ENCODE data around the gene MYO1D. TPM values are rescaled to one million over a fixed set of nuclear protein-coding genes. Genes with fewer than 3 reads are reported as not detected.

Gene MYO1D
- total RNA-seq, 1 donor from 2014 or later, result 73.3 TPM

DNA sequence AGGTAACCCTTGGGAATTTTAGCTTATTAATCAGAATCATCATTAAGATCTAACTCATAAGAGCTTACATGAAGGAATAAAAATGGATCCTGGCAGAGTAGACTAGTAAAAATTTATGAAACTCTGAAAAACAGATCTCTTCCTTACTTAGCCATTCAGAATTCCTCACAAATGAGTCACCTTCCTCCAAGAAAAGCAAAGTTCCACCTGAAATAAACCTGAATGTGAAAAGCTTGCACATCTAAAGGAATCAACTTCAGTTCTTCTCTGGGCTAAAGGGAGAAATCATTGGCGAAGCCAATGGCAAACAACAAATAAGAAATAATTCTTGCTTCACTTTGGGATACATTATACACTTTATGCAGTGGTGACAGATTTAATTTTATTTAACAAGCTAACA is 22.7 kb downstream of the MYO1D start:
- H3K4me3 ChIP-seq, result no peak overlapping the region
- intact Hi-C loops (cut with DNase I), result no loop called here
- no peak for ATAC-seq

DNA sequence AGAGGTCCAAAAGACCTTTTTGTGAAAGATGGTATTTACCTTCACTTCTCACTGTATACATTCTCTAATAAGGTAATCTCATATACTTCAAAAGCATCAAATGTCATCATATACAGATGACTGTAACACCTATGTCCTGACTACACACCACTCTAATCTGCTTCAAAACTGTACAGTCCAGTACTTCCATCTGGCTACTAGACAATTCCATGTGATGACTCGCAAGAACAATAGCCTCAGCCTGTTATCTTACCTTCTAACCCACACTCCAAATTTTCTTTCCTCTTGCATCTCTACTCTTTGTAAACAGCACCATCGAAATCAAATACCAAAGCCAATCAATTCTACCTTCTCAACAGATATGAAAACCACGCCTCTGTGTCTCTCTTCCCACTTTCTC is 24.1 kb downstream of the MYO1D start:
- Histone ChIP-seq H3K36me3 (no peaks in the 10 kb centered on the region), H3K27ac (no peak overlapping the region), H3K9me3 (no peaks in the 10 kb centered on the region), H3K4me3 (no peak overlapping the region), H3K4me1 (no peaks in the 10 kb centered on the region), H3K27me3 (no peaks in the 10 kb centered on the region)
- TF ChIP-seq, protein P1, sequence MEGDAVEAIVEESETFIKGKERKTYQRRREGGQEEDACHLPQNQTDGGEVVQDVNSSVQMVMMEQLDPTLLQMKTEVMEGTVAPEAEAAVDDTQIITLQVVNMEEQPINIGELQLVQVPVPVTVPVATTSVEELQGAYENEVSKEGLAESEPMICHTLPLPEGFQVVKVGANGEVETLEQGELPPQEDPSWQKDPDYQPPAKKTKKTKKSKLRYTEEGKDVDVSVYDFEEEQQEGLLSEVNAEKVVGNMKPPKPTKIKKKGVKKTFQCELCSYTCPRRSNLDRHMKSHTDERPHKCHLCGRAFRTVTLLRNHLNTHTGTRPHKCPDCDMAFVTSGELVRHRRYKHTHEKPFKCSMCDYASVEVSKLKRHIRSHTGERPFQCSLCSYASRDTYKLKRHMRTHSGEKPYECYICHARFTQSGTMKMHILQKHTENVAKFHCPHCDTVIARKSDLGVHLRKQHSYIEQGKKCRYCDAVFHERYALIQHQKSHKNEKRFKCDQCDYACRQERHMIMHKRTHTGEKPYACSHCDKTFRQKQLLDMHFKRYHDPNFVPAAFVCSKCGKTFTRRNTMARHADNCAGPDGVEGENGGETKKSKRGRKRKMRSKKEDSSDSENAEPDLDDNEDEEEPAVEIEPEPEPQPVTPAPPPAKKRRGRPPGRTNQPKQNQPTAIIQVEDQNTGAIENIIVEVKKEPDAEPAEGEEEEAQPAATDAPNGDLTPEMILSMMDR (IDR thresholded peaks at IDR 0.05), result no peak
- intact Hi-C loops (cut with DNase I), result no loop called here
- DNase-seq (no peak), ATAC-seq (no peak)

More for the DNA sequence above, 22.7 kb downstream of the MYO1D start:
- Histone ChIP-seq H3K27me3 (no peaks in the 10 kb centered on the region), H3K9me3 (no peaks in the 10 kb centered on the region), H3K36me3 (no peaks in the 10 kb centered on the region), H3K4me1 (no peaks in the 10 kb centered on the region), H3K27ac (no peak overlapping the region)
- TF ChIP-seq, protein P1 (IDR thresholded peaks at IDR 0.05), result no peak
- no peak for DNase-seq

DNA sequence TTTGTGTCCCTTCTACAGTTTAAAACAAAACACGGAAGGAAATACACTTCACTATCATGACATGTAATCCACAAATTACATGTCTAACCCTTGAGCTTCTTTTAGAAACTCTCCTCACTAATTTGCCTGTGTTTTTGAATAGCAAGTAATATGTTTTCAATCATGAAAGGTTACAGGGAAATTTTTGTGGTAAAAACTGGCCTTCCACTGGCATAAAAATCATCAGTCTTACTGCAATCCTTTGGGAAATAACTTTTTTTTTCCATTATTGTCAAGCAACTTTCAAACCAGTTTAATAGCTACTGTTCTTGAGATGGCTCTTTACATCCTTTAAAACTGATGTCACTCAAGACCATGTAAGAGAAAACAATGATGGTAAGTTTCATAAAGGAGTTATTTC is 27.0 kb downstream of the MYO1D start:
- Histone ChIP-seq H3K9me3 (no peaks in the 10 kb centered on the region), H3K36me3 (no peaks in the 10 kb centered on the region), H3K27me3 (no peaks in the 10 kb centered on the region), H3K4me1 (no peaks in the 10 kb centered on the region), H3K27ac (no peak overlapping the region), H3K4me3 (no peak overlapping the region)
- TF ChIP-seq, protein P1 (IDR thresholded peaks at IDR 0.05), result no peak
- intact Hi-C loops (cut with DNase I), result no loop called here
- ATAC-seq, result no peak
- no peak for DNase-seq

DNA sequence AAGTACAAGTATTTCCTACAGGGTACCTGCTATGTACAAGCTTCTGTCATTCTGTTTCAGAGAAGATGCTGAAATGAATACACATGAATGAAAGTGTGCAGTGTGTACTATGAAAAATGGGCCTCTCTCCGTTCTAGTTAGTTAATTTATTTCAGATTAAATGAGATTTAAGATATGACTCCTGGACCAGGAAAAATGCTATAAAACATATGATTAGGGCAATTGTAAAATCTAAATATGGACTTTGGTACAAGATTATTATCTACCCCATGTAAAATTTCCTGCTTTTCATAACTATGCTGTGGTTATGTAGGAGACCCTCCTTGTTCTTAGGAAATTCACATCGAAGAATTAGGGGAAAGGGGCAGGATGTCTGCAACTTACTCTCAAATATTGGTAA is 28.9 kb downstream of the MYO1D start:
- ATAC-seq (no peak), DNase-seq (no peak)
- Histone ChIP-seq H3K9me3 (no peaks in the 10 kb centered on the region), H3K4me1 (no peaks in the 10 kb centered on the region), H3K4me3 (no peak overlapping the region), H3K27ac (no peak overlapping the region), H3K27me3 (no peaks in the 10 kb centered on the region), H3K36me3 (no peaks in the 10 kb centered on the region)
- TF ChIP-seq, protein P1 (IDR thresholded peaks at IDR 0.05), result no peak
- intact Hi-C loops (cut with DNase I), result no loop called here

DNA sequence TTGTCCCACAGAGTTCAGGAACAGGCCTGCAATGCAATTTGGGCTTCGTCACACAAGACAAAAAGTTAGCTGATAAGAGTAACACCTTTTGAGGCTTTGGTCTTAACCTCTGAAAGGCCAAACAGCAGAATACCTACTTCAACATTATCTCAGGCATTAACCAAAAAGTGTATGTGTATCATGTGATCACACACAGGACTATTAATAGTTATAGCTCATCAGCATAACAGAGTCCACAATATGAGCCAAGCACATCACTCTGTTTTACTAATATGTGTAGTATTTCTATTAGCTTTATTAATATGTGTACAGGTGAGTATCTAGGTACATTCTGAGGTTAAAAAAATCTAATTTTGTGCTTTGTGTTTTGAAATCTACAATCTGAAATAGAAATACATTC is 30.8 kb downstream of the MYO1D start:
- Histone ChIP-seq H3K36me3 (no peaks in the 10 kb centered on the region), H3K4me1 (no peaks in the 10 kb centered on the region), H3K4me3 (no peak overlapping the region), H3K9me3 (no peaks in the 10 kb centered on the region), H3K27me3 (no peaks in the 10 kb centered on the region), H3K27ac (no peak overlapping the region)
- TF ChIP-seq, protein P1 (IDR thresholded peaks at IDR 0.05), result no peak
- intact Hi-C loops (cut with DNase I), result no loop called here
- ATAC-seq (no peak), DNase-seq (no peak)

DNA sequence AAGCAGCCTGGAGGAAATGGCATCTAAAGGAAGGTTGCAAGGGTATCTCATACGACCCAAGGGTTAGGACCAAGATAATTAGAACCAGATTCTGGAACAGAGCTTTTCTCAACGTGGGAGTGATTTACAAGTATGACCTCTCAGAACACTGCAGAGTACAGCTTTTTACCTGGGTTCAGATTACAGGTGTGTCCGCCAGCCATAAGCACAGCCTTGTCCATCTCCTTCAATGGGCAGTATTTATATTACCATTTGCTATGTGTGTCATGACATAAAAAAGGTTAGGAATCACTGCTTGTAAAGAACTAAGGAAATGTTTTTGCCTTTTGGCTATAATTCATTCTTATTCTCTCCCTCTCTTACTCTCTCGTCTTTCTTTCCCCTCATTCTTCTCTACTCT is 36.7 kb downstream of the MYO1D start:
- ATAC-seq, result no peak
- TF ChIP-seq, protein P1 (IDR thresholded peaks at IDR 0.05), result no peak
- no peaks in the 10 kb centered on the region for H3K27me3 ChIP-seq
- no peak overlapping the region for H3K27ac ChIP-seq
- no peaks in the 10 kb centered on the region for H3K36me3 ChIP-seq
- no peaks in the 10 kb centered on the region for H3K9me3 ChIP-seq
- no peak for DNase-seq
- intact Hi-C loops (cut with DNase I), result no loop called here
- no peaks in the 10 kb centered on the region for H3K4me1 ChIP-seq
- no peak overlapping the region for H3K4me3 ChIP-seq

Data from upper lobe of right lung (tissue), 1 donor.